Peyer's patch (tissue), 4 donors: ENCODE data around the gene SUN2.

Experiments used
- POLR2A ChIP-seq, 2 donors: fragments of 450-650 bp; IDR thresholded peaks; one replicate each; pipeline ENCODE4 v1.5.1; 2017; ENCODE audit warnings: antibody characterized with exemption in 2 of 2, mild to moderate bottlenecking in 2 of 2, moderate library complexity in 2 of 2
- TF ChIP-seq, protein P1 (sequence below), 6 experiments: fragments of 450-650 bp in 4 of 6; fragments of 200-600 bp in 2 of 6; sonication (generic) in 1 of 6; IDR thresholded peaks; one replicate each; pipeline ENCODE4 v1.5.1; 2017 to 2019; ENCODE audit warnings: antibody characterized with exemption in 6 of 6, mild to moderate bottlenecking in 3 of 6, moderate library complexity in 1 of 6

DNA sequence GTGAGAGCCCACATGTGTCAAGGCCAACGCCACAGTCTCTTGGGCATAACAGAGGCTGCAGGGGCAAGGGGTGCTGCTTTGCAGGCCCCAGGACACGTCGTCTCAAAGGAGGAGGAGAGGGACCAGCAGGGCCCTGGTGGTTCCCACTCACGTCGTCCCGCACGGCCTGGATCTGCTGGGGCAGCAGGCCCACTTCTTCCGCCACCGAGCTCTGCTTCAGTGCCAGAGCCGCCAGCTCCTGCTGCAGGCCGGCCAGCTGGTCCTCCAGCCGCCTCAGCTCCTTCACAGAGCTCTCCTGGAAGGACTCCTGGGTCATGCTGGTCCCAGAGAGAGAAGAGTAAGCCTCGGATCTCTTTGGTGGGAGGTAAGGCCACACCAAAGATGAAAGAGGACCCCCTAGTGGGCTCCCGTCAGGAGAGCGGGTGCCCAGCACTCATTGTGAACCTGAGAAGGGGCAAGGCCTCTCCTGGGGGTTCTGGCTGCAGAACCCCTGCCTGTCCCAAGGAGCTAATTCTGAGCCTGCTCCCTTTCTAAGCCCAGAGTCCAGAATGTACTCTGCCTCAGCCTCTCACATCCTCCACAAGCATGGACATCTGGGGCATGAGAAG, 15.6 kb downstream of the SUN2 start:
- TF ChIP-seq, protein P1, sequence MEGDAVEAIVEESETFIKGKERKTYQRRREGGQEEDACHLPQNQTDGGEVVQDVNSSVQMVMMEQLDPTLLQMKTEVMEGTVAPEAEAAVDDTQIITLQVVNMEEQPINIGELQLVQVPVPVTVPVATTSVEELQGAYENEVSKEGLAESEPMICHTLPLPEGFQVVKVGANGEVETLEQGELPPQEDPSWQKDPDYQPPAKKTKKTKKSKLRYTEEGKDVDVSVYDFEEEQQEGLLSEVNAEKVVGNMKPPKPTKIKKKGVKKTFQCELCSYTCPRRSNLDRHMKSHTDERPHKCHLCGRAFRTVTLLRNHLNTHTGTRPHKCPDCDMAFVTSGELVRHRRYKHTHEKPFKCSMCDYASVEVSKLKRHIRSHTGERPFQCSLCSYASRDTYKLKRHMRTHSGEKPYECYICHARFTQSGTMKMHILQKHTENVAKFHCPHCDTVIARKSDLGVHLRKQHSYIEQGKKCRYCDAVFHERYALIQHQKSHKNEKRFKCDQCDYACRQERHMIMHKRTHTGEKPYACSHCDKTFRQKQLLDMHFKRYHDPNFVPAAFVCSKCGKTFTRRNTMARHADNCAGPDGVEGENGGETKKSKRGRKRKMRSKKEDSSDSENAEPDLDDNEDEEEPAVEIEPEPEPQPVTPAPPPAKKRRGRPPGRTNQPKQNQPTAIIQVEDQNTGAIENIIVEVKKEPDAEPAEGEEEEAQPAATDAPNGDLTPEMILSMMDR (IDR thresholded peaks at IDR 0.05): no peak
- TF ChIP-seq POLR2A (IDR thresholded peaks at IDR 0.05): no peak
